SKM-1 (cell line): Measurements from ENCODE around the gene OR52K2.
A peak's percentile ranks its signal among the peaks of the same experiment; 100 is the strongest.
"Not testable (repeated sequence)": the region's sequence is repeated elsewhere in the genome, so short reads cannot be mapped to it uniquely, and the experiment has no call there.

ENCODE experiments used
- DNase-seq: peaks from one replicate; lab custom pipeline; 2025; ENCODE audit not compliant: unreplicated experiment; lab: John Stamatoyannopoulos, UW

OR52K2 gene

GRCh38 chr11:4448995-4449394 is at the start of gene OR52K2:
Gene OR52K2, plus strand, starts transcription at chr11:4449295. Its CDS starts 45 bp downstream, at chr11:4449340.
- DNase-seq = no peak

- DNase-seq = not testable (repeated sequence)
Observed at GRCh38 chr11:4406206-4406605, 42.9 kb upstream of the OR52K2 start.

- DNase-seq = no peak
Observed at GRCh38 chr11:4416306-4416705, 32.8 kb upstream of the OR52K2 start.

- DNase-seq = no peak
Observed at GRCh38 chr11:4416816-4417215, 32.3 kb upstream of the OR52K2 start.

GRCh38 chr11:4418403-4418802 is 30.7 kb upstream of the OR52K2 start:
- no peak for DNase-seq

- DNase-seq = no peak
Observed at GRCh38 chr11:4430051-4430450, 19.0 kb upstream of the OR52K2 start.

- DNase-seq = no peak
Observed at GRCh38 chr11:4433856-4434255, 15.2 kb upstream of the OR52K2 start.

- peak; percentile 50 for DNase-seq
Observed at GRCh38 chr11:4436411-4436810, 12.7 kb upstream of the OR52K2 start.

- peak; percentile 79 for DNase-seq
Observed at GRCh38 chr11:4441515-4441914, 7.6 kb upstream of the OR52K2 start.

GRCh38 chr11:4443232-4443891 is 5.7 kb upstream of the OR52K2 start:
- DNase-seq = no peak

GRCh38 chr11:4453118-4453517 is 4.0 kb downstream of the OR52K2 start:
- no peak for DNase-seq

GRCh38 chr11:4454021-4454420 is 4.9 kb downstream of the OR52K2 start:
- peak; percentile 76 for DNase-seq

- peak; percentile 99 for DNase-seq
Observed at GRCh38 chr11:4455419-4455818, 6.3 kb downstream of the OR52K2 start.

- DNase-seq = peak; percentile 94
Observed at GRCh38 chr11:4459500-4459899, 10.4 kb downstream of the OR52K2 start.

- DNase-seq = no peak
Observed at GRCh38 chr11:4460151-4460550, 11.1 kb downstream of the OR52K2 start.

- peak; percentile 86 for DNase-seq
Observed at GRCh38 chr11:4464216-4465159, 15.4 kb downstream of the OR52K2 start.

- no peak for DNase-seq
Observed at GRCh38 chr11:4465407-4465806, 16.3 kb downstream of the OR52K2 start.

- DNase-seq = no peak
Observed at GRCh38 chr11:4466131-4466870, 17.2 kb downstream of the OR52K2 start.

GRCh38 chr11:4466871-4467442 is 17.9 kb downstream of the OR52K2 start:
- DNase-seq = no peak

GRCh38 chr11:4467811-4468606 is 18.9 kb downstream of the OR52K2 start:
- DNase-seq = peak; percentile 64
